ENCODE data around the gene PLEKHG4. TPM values are rescaled to one million over a fixed set of nuclear protein-coding genes. Genes with fewer than 3 reads are reported as not detected.

PLEKHG4 gene
- total and polyA plus RNA-seq, 9 of the 15 experiments (the other 6 are each of a cell fraction or from before 2014, with no cell fraction given): 3.7 to 36.8 (median 17.9) TPM

DNA sequence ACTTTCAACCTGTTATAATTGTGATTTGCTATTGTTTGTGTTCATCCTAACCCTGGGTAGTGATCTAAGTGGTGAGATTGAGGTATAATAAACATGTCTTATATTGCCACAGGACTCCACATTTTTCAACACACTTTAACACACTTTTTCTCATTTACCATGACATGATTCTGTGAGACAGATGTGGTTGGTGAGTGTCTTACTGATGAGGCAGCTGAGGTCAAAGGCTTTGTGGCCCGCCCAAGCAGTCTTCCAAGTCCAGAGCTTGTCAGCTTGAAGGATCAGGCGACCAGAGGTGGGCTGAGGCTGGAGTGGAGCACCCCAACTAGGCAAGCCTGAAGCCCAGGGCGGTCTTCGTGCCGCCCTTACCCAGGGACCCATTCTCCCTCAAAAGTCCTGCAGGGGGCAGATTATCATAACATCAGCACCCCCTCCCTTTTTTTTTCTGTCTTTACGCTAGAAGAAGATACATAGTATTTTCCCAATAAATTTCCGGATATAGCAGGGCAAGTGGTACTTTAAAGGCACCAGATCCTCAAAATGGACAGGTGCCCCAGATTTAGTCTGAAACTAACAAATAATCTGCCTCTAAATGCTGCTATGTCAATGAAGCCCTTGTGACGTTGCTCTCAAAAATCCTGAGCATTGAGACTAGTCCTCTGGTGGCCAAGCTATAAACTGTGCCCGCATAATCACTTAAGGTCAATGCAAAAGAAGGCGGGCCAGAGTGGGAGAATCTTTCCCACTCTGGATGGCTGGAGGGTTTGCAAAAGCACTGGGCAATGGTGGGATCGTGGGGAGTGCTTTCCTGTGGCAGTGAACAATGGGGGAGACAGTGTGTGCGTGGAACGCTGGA, 26.1 kb downstream of the PLEKHG4 start (continued):
- peak; percentile 84 for TF ChIP-seq CTCFL (IDR thresholded peaks at IDR 0.05; ENCODE audit: borderline replicate concordance, insufficient read depth, low read depth, low read length, poor library complexity, severe bottlenecking)
- peak; percentile 84; the same call in 1 of the 2 replicates for TF ChIP-seq SMARCC2 (IDR thresholded peaks at IDR 0.05; ENCODE audit: low read depth)
- TF ChIP-seq EHMT2 (IDR thresholded peaks at IDR 0.05): 0 out of 2 replicates have a peak, but pooled peaks have one; percentile 25
- TF ChIP-seq SMARCA4 (IDR thresholded peaks at IDR 0.05): peak; percentile 81
- TF ChIP-seq HDAC2 (IDR thresholded peaks at IDR 0.05): no peak
- TF ChIP-seq BDP1 (IDR thresholded peaks at IDR 0.05; ENCODE audit: insufficient read depth, insufficient read length): no peak
- TF ChIP-seq ESRRA (IDR thresholded peaks at IDR 0.05; ENCODE audit: borderline replicate concordance, low read depth): no peak
- TF ChIP-seq FOS (IDR thresholded peaks at IDR 0.05; ENCODE audit: extremely low read depth, insufficient read length): no peak
- TF ChIP-seq BRD9 (IDR thresholded peaks at IDR 0.05; ENCODE audit: low read depth, partially characterized antibody): no peak
- TF ChIP-seq ATF1 (CRISPR knock-in tag; IDR thresholded peaks at IDR 0.05): no peak
- TF ChIP-seq ATF1 (tag; IDR thresholded peaks at IDR 0.05): peak; percentile 32; the same call in 1 of the 2 replicates
- no peak for TF ChIP-seq CREB3L1 (IDR thresholded peaks at IDR 0.05; ENCODE audit: borderline replicate concordance, low read depth)
